Measurements from ENCODE around the gene RELN.

Gene RELN

GRCh38 chr7:103989785-103990767 is 618 bp upstream of the RELN start:
- no peak for DNase-seq

DNA sequence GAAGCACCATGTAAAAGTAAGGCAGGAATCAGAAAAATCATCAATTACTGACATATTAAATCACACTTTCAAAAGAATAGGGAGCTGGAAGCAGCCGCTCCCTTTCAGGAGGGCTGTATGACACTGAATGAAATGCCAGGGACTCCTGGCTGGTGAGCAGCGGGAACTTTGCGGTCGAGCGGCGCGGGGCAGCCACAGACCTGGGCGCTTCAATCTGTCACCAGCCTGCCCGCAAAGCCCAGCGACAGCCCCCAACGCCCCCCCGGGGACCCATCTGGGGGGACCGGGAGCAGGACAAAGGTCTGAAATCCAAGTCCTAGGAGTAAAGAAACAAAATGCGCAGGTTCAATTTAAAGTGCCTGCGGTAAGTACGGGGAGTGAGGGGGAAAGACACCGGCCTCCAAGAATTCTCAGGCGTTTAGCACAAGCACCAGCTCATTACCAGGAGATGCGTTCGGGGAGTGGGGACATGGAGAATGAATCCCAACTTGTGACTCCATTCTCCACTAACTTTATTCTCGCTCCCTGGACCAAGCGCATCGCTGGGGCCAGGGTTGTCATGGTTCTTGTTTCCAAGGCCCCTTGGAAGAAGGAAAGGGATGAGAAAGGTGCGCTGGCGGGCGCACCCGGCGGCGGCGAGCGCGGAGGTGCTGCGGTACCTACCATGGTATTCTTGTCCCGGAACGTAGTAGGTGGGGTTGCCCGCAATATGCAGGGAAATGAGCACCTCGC is 824 bp downstream of the RELN start:
- no peak for DNase-seq

GRCh38 chr7:103987451-103987850 is 2.0 kb downstream of the RELN start:
- no peak for DNase-seq

GRCh38 chr7:103985565-103986126 is 3.8 kb downstream of the RELN start:
- no peak for DNase-seq

GRCh38 chr7:103984050-103984449 is 5.4 kb downstream of the RELN start:
- DNase-seq = no peak

GRCh38 chr7:103983201-103983977 is 6.1 kb downstream of the RELN start:
- DNase-seq = no peak

- DNase-seq = no peak
Measured at GRCh38 chr7:103981003-103981423, 8.4 kb downstream of the RELN start.

GRCh38 chr7:103972779-103973434 is 16.6 kb downstream of the RELN start:
- no peak for DNase-seq

- DNase-seq = no peak
Measured at GRCh38 chr7:103967401-103967800, 22.1 kb downstream of the RELN start.

DNA sequence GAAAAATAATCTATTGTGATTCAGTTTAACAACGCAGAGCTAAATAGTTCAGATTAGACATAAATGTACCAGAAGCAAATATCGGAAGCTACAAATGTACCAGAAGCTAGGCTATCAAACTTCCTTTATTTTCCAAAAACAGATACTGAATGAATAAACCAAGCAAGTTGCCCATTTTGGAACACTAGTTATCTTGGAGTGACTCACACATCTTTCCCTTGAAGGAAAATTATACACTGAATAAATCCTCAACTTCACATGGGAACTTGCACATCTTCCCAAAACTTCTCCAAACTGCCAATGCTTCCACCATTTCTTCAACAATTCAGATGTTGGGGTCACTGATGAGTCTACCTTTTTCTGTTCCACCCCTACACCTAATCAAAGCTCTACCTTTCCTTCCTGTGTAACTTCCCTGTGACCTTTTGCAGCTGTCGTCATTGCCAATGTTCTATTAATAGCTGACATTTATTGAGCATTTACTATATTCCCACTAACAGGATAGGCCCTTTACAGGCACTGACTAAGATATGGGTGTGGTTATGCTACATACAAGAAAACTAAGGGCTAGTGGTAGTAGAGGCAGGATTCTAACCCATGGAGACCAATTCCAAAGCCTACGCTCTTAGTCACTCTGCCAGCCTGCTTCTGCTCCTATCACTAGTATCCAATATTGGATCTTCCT is 22.7 kb downstream of the RELN start:
- DNase-seq = no peak

DNA sequence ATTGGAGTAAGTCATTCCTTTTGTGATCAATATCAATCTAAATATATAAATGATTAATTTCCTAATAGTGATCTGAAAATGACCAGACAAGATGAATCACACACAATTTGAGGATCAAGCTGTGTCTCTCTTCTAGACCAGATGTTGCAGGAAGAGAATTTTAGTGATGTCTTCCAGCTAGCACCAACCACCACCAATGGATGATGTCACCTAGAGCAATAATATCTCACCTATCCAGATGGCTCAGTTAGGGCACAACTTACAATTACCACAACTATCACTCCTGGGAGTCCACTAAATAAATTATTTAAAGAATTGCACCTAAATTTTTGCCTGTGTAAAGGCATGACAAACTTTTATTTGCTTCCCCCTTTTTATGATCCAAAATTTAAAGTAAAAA is 25.2 kb downstream of the RELN start:
- no peak for DNase-seq

DNA sequence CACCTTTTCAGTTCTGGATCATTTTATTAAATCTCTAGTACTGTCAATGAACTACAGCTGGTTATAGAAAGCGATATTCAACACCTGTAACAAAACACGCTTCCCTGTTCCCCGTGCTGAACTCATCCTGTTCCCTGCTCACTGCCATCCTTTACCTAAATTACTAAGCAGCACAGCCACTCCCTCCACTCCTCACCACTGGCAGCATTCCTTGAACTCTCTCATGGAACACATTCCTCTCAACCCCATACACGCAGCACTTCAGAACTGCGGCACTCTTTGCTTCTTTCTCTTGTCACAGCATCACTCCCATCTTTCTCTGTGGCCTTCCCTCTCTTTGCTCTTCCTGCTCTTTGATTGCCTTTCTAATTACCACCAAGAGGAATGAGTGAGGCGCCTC is 27.4 kb downstream of the RELN start:
- no peak for DNase-seq

- DNase-seq = no peak
Measured at GRCh38 chr7:103958284-103958818, 31.1 kb downstream of the RELN start.

DNA sequence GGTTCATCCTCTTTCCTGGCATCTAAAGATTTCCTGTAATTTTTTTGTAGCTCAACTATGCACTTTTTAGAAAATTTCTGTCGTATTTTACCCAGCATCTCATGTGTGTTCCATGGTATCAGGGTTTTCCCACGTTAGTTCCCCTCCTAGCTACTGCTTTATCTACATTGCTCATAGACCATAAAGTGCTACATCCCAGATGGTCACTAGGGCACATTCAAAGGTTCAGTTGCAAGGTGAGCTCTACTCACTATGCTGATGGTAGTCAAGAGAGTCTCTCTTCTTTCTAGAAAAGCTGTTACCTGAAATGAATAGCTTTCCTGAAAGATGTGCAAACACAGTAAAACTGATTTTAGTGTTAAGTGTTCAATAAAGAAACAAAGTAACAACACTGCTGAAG is 33.5 kb downstream of the RELN start:
- DNase-seq = no peak

GRCh38 chr7:103952408-103952807 is 37.0 kb downstream of the RELN start:
- no peak for DNase-seq

DNA sequence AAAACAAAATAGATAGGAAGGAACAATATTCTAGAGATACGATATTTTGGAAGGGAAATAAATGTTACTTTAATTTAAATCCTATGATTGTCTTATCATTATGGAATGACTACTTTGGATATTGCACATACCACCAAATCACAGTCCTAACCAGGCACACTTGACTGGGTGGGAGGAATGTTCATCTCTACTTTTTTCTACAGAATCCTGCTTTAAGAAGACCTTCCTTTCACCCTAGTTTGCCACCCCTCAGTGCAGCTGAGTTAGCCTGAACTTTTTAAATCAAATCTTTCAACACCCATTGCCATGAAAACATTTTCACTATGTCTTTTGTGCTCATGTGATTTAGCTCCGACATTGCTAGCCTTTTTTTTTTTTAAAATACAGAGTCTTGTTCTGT is 38.1 kb downstream of the RELN start:
- no peak for DNase-seq

DNA sequence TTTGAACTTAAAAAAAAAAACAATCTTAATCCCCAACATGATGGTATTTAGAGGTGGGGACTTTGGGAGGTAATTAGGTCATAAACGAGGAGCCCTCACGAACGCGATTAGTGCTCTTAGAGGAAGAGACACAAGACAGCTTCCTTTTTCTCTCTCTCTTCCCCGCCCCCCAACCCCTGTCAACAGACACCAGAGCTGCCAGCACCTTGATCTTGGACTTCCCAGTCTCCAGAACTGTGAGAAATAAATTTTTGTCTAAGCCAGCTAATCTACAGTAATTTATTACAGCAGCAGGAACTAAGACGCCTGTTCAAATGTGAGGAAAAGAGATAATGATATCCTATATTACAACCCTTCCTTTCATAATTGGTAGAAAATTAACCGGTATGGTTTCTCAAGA is 40.1 kb downstream of the RELN start:
- DNase-seq = no peak

GRCh38 chr7:103947026-103947655 is 42.3 kb downstream of the RELN start:
- DNase-seq = no peak

DNA sequence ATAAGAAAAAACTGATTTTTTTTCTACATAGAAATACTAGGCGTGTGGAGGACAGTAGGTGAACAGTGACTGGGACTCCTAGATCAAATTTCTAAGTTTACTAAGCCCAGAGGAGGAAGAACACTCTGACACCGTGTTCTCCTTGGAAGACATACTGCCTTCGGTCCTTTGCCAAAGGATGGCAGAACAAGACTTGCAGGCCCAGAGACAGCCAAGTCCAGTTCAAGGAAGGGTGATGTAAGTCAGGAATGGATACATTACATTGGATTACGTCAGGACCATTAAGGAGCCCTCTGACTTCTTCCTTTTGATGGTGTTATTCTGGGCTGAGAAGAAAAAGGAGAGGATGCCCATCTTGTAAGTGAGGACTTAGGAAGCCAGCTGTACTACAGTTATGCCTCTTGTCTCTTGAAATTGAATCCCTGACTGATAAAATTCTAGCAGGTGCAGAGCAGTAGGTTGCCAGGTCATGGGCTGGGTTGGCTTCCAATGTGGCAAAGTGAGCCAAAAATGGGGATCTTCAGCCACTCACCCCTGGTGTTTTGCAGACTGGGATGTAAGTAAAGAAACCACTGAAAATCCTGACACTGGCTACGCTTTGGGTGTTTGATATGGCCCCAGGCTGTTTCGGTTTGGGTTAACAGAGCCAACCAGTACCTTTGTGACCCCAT is 45.1 kb downstream of the RELN start:
- no peak for DNase-seq

DNA sequence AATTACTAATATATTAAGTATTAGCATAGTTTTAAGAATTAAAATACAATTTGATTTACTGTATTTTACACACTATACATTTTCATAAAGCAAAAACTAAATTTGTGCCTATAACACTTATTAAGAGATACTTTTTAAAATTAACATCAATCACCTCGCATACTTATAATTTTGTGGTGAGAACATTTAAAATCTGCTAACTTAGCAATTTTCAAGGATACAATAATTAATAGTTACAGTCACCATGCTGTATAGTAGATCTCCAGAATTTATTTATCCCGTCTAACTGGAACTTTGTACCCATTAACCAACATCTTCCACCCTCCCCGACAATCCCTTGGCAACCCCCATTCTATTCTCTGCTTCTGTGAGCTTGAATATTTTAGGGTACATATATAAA is 47.5 kb downstream of the RELN start:
- DNase-seq = no peak

Data from activated CD4-positive, alpha-beta T cell treated with anti-CD3 and anti-CD28 coated beads for 4 hours (primary cell).